ENCODE data around the gene MRTFB.

GRCh38 chr16:14304891-14305460, 233.9 kb downstream of the MRTFB start:
- TF ChIP-seq, protein P1, sequence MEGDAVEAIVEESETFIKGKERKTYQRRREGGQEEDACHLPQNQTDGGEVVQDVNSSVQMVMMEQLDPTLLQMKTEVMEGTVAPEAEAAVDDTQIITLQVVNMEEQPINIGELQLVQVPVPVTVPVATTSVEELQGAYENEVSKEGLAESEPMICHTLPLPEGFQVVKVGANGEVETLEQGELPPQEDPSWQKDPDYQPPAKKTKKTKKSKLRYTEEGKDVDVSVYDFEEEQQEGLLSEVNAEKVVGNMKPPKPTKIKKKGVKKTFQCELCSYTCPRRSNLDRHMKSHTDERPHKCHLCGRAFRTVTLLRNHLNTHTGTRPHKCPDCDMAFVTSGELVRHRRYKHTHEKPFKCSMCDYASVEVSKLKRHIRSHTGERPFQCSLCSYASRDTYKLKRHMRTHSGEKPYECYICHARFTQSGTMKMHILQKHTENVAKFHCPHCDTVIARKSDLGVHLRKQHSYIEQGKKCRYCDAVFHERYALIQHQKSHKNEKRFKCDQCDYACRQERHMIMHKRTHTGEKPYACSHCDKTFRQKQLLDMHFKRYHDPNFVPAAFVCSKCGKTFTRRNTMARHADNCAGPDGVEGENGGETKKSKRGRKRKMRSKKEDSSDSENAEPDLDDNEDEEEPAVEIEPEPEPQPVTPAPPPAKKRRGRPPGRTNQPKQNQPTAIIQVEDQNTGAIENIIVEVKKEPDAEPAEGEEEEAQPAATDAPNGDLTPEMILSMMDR (conservative IDR thresholded peaks at IDR 0.05) = no peak
- no peak for TF ChIP-seq EZH2 (IDR thresholded peaks at IDR 0.05; ENCODE audit: low read depth)

All from PC-9 (cell line).